Putamen (tissue), 1 donor: ENCODE results near the gene GPATCH3.
"Not testable (repeated sequence)": the region's sequence is repeated elsewhere in the genome, so short reads cannot be mapped to it uniquely, and the experiment has no call there.

Experiments used
- DNase-seq: peaks from one replicate; pipeline ENCODE4 v3.0.0-alpha.2; 2016; ENCODE audit warnings: low spot score

GPATCH3 gene

DNA sequence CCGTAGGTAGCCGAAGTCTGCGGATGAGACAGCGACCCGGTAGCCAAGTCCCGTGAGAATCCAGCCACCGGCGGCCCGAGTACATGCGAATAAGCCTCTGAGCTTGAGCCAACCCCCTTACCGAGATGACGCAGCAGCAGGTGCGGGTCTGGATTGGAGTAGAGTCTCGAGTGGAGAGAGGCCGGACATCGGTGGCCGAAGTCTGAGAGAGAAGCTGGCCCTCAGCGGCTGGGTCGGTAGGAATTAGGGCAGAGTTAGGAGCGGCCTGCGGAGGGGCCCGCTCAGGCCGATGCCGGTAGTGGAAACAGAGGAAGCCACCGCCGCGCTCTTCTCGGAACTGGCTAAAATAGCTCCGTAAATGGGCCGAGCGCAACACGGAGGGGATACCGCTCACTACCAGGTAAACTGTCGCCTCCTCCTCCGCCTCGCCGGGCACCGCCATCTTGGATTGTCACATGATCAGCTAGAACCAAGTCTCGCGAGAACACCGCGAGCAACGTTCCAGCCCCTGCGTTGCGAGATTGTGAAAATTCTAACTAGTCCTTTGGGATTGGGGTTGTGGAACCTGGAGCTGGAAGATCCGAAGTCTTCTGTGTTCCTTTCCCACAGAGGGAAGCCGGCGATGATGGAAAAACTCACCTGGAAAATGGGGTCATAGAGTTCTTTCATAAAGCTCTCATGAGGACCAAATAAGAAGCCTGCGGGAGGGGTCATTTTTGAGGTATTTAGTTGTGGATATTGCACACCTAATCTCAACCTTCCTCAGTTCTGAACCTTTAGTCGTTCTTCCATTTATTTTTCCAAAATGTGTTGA is at the start of gene GPATCH3:
TSS of gene GPATCH3 (minus strand) at position 467 of the 814 bp plus-strand sequence. CDS start at position 442, 25 bp downstream.
- peak; percentile 89 for DNase-seq

GRCh38 chr1:26949926-26950319 is 49.7 kb upstream of the GPATCH3 start:
- DNase-seq = no peak

DNA sequence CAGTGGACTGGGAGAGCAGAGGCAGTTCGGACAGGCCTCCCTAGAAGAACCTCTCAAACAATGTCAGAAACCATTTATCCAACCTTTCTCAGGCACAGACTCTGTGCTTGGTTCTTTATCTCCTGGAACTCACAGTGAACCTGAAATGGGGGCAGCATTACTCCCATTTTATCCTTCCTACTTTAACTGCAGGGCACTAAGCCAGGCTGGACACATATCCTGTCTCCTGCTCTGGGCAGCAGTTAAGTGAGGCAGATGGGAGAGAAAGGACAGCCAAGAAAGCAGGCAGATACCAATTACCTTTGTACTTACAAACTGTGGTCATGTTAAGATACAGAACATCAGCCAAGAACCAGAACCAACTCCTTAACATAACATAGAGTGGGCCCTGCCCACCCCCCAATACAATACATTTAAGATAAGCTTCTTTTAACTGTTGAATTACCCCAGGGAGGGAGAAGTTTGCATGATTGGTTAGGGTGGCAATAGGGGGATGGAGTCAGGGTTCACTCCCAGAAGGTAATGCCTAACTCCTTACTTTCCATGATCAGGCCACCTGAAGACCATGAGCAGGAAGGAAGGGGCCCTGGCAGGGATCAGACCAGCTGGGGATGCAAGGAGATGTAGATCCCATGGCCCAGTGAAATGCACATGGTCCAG is 49.1 kb upstream of the GPATCH3 start:
- DNase-seq = no peak

- DNase-seq = not testable (repeated sequence)
These were observed 48.4 kb upstream of the GPATCH3 start for GRCh38 chr1:26948725-26949057.

DNA sequence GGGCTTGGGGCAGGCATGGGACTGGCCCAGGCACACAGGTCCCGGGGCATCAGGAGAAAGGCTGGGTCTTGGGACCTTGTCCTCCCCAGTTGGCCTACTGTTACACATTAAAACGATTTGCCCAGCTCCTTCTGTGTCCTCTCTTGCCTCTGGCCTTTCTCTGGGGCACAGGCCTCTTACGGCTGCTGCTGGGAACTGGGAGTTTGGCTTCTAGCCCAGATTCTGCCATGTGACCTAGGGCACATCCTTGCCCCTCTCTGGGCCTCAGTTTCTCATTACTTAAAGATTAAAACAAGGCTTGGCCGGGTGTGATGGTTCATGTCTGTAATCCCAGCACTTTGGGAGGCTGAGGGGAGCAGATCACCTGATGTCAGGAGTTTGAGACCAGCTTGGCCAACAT is 46.0 kb upstream of the GPATCH3 start:
- no peak for DNase-seq

GRCh38 chr1:26945728-26946127 is 45.5 kb upstream of the GPATCH3 start:
- DNase-seq = no peak

DNA sequence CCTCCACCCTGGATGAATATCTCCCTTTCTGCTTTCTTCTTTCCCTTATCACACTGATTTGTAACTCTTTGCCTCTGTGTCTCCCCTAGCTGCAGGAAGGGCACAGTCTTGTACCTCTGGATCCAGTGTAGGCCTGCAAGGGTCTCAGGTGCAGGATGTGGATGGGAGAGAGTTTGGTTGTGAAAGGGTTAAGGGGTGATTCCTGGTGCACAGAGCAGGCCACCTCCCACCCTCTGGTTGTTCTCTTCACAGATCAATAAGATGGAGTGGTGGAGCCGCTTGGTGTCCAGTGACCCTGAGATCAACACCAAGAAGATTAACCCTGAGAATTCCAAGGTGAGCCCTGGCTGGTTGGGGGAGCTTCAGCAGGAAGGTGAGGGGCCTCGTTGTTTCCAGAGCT is 44.9 kb upstream of the GPATCH3 start:
- no peak for DNase-seq

DNA sequence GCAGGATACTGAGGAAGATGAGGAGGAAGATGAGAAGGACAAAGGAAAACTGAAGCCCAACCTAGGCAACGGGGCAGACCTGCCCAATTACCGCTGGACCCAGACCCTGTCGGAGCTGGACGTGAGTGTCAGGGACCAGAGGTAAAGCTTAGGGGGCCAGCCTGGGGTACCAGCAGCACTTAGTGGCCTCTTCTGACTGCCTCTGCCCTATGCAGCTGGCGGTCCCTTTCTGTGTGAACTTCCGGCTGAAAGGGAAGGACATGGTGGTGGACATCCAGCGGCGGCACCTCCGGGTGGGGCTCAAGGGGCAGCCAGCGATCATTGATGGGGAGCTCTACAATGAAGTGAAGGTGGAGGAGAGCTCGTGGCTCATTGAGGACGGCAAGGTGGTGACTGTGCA is 42.4 kb upstream of the GPATCH3 start:
- DNase-seq = no peak

GRCh38 chr1:26941311-26941710 is 41.0 kb upstream of the GPATCH3 start:
- no peak for DNase-seq

- no peak for DNase-seq
These were observed 38.4 kb upstream of the GPATCH3 start for GRCh38 chr1:26938659-26939025.

GRCh38 chr1:26938004-26938658 is 37.9 kb upstream of the GPATCH3 start:
- no peak for DNase-seq

DNA sequence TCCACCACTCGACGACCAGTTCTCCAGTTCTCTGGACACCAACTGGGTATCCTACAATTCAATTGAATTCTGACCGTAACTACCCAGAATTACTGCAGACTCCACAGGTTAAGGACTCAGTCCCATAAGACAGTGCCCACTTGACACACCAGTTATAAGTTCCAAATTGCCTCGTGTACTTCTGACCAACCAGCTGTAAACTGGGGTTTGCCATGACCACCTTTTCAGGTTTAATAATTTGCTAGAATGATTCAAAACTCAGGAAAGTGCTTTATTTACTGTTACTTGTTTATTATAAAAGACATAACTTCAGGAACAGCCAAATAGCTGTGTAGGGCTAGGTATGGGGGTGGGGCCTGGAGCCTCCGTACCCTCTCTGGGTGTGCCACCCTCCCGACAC is 36.6 kb upstream of the GPATCH3 start:
- DNase-seq = no peak

DNA sequence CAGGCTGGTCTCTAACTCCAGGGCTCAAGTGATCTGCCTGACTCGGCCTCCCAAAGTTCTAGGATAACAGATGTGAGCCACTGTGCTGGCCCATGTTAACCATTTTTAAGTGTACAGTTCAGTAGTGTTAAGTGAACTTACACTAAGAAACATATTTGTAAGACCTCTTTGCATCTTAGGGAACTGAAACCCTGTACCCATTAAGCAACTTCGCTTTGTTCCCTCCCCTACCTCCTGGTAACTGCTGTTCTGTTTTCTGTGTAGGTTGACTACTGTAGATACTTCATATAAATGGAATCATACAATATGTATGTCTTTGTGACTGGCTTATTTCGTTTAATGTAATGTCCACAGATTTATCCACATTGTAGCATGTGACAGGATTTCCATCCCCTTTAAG is 32.3 kb upstream of the GPATCH3 start:
- no peak for DNase-seq

DNA sequence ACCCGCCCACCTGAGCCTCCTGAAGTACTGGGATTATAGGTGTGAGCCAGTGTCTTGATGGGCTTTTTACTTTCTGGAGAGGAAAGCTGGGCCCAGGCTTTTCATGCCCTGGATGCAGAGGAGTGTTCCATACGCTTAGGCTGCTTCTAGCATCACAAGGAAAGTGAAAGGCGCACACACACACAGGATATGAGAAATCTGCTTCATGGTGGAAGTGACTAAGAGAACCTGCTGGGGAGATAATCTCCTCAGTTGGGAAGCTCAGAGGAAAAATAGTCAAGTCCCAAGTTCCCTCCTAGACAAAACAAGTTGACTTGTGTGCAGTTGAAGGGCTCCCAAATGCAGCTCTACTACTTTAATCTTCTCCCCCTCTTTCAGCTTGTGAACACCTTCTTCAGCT is 23.4 kb upstream of the GPATCH3 start:
- DNase-seq = no peak

DNA sequence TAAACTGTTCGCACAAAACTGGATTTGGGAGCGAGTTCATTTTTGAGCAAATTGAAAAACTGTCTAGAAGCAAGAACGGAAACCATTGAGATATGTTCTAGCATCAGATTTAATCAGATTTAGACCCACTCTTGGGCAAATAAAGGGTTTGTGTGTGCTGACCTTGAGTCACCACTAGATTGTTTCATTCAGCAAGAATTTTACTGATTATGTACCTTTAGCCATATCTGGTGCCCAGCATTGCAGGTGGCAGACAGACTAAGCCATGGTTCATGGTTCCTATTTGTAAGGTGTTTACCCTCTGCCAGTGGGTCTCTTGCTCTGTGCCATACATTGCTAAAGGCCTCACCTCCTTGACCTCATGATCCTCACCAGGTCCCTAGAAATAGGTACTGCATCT is 22.6 kb upstream of the GPATCH3 start:
- DNase-seq = no peak

DNA sequence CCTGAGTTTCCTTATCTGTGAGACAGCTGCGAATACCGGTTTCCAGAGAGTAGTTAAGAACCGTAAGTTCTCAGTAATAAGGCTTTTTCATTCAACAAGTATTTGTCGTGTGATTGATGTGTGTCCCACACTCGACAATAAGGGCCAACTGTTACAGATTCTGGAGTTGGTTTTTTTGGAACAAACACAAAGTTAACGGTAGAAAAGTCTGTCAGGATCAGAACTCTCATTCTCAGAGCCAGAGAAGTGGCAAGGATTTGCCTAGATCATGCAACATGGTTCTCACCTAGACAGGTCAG is 22.1 kb upstream of the GPATCH3 start:
- DNase-seq = no peak

GRCh38 chr1:26921540-26922430 is 21.5 kb upstream of the GPATCH3 start, which contains the start of gene NUDC:
TSS of gene NUDC (plus strand) at chr1:26921743. CDS start at chr1:26921849, 106 bp downstream.
- DNase-seq = peak; percentile 98

GRCh38 chr1:26921126-26921539 is 20.9 kb upstream of the GPATCH3 start:
- DNase-seq = no peak

- DNase-seq = no peak
These were observed 15.1 kb upstream of the GPATCH3 start for GRCh38 chr1:26915204-26915842.

- no peak for DNase-seq
These were observed 13.7 kb upstream of the GPATCH3 start, which contains the start of gene NR0B2 for GRCh38 chr1:26913754-26914619. TSS of gene NR0B2 (minus strand) at chr1:26913975. CDS start at chr1:26913940, 35 bp downstream.

DNA sequence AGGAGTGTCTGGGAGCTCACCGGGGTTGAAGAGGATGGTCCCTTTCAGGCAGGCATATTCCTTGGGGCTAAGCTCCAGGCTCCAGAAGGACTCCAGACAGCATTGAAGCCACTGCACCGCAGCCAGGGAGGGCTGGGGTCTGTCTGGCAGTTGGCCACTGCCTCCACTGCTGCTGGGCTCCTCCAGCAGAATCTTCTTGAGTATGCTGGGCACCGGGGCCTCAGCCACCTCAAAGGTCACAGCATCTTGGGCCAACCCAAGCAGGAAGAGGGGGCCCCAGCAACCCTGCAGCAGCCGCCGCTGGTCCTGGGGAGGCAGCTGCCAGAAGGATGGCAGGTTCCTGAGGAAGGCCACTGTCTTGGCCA is 13.1 kb upstream of the GPATCH3 start:
- no peak for DNase-seq
